Body of pancreas (tissue), 4 donors: ENCODE measurements around the gene STEAP1B. TPM values are rescaled to one million over a fixed set of nuclear protein-coding genes. Genes with fewer than 3 reads are reported as not detected.

ENCODE experiments used
- ATAC-seq: fragments of 150-250 bp; one replicate; pipeline ENCODE4 v1.9.1; 2016
- DNase-seq, 4 donors: peaks; one replicate each; pipeline ENCODE4 v3.0.0-alpha.2; 2019
- H3K27ac ChIP-seq, 4 donors: fragments of 200-600 bp; sonication (generic); 1 replicate in 3 of 4; 2 replicates in 1 of 4; pipeline versions ENCODE4 v1.5.1 to v1.6.1; 2016 to 2019; ENCODE audit warnings: mild to moderate bottlenecking in 1 of 4, mixed read lengths in 1 of 4, moderate library complexity in 1 of 4
- H3K27me3 ChIP-seq, 2 donors: fragments of 200-600 bp; sonication (generic); one replicate each; pipeline ENCODE4 v1.6.0; 2016; ENCODE audit warnings: mild to moderate bottlenecking in 1 of 2
- H3K36me3 ChIP-seq, 2 donors: fragments of 200-600 bp; sonication (generic); replicated peaks in 1 of 2; 2 replicates each; pipeline ENCODE4 v1.5.1; 2016; ENCODE audit warnings: low read depth in 2 of 2; ENCODE audit not compliant: insufficient read depth in 1 of 2
- H3K4me1 ChIP-seq: fragments of 200-600 bp; sonication (generic); one replicate; pipeline ENCODE4 v1.6.0; 2016
- H3K4me3 ChIP-seq, 2 donors: fragments of 200-600 bp; sonication (generic); 1 replicate in 1 of 2; 2 replicates in 1 of 2; pipeline ENCODE4 v1.5.1; 2016 to 2019
- H3K9me3 ChIP-seq, 3 donors: fragments of 200-600 bp; sonication (generic); 1 replicate in 2 of 3; 2 replicates in 1 of 3; pipeline ENCODE4 v1.5.1; 2016
- CTCF ChIP-seq, 7 experiments: fragments of 450-650 bp in 4 of 7; fragments of 200-600 bp in 3 of 7; sonication (generic) in 3 of 7; IDR thresholded peaks; one replicate each; pipeline ENCODE4 v1.5.1; 2016 to 2019; ENCODE audit warnings: antibody characterized with exemption in 7 of 7
- POLR2A ChIP-seq, 3 donors: fragments of 450-650 bp; IDR thresholded peaks; one replicate each; pipeline ENCODE4 v1.6.1; 2016; ENCODE audit warnings: antibody characterized with exemption in 3 of 3, mild to moderate bottlenecking in 2 of 3
- WGBS, 2 donors: methylation state at CpG; one replicate each; pipeline ENCODE4 v1.1.5; 2017; 5-methylcytosine and 5-hydroxymethylcytosine counted together
- intact Hi-C: fragments of 100-400 bp; cut with DNase I; formaldehyde crosslinking; loops from one replicate; pipeline ENCODE4 v1.15.1; 2023
- total RNA-seq, 2 donors: library from RNA; depleted of rRNA; stranded (reverse); fragments of >200 nt; gene quantifications; one replicate each; pipeline ENCODE4 v1.1.0, GENCODE V29; 2016

Gene STEAP1B
- total RNA-seq, 2 donors from 2014 or later, result 1.3 TPM; not detected in 1

GRCh38 chr7:22378199-22378980, 121.6 kb downstream of the STEAP1B start:
- Histone ChIP-seq H3K4me3 (no peak overlapping the region), H3K9me3 (no peaks in the 10 kb centered on the region), H3K4me1 (peaks cover 7% of the 10 kb centered on the region), H3K27ac (no peak overlapping the region), H3K36me3 (no peaks in the 10 kb centered on the region), H3K27me3 (no peaks in the 10 kb centered on the region)
- ATAC-seq, result no peak
- intact Hi-C loops, result no loop called here
- TF ChIP-seq POLR2A (IDR thresholded peaks at IDR 0.05) (no peak), CTCF (IDR thresholded peaks at IDR 0.05) (no peak)
- WGBS, 2 donors, result 65 to 70% methylated on average over 7 of the region's 7 CpGs
- no peak for DNase-seq

- H3K27ac ChIP-seq, result no peak overlapping the region
- 56 to 91% methylated on average over 2 of the region's 2 CpGs for WGBS, 2 donors
Observed at GRCh38 chr7:22377703-22378102, 122.3 kb downstream of the STEAP1B start.

GRCh38 chr7:22375359-22376048, 124.5 kb downstream of the STEAP1B start:
- no peaks in the 10 kb centered on the region for H3K27me3 ChIP-seq
- no peak overlapping the region for H3K4me3 ChIP-seq
- no peak for ATAC-seq
- TF ChIP-seq CTCF (IDR thresholded peaks at IDR 0.05) (no peak), POLR2A (IDR thresholded peaks at IDR 0.05) (no peak)
- H3K9me3 ChIP-seq, result no peaks in the 10 kb centered on the region
- no peak for DNase-seq
- intact Hi-C loops, result no loop called here
- H3K27ac ChIP-seq, result no peak overlapping the region
- H3K36me3 ChIP-seq, result no peaks in the 10 kb centered on the region
- H3K4me1 ChIP-seq, result peaks cover 18% of the 10 kb centered on the region
- 85 to 95% methylated on average over 2 of the region's 2 CpGs for WGBS, 2 donors

More at GRCh38 chr7:22377703-22378102, 122.3 kb downstream of the STEAP1B start:
- no peaks in the 10 kb centered on the region for H3K9me3 ChIP-seq
- H3K36me3 ChIP-seq, result no peaks in the 10 kb centered on the region
- DNase-seq (no peak), ATAC-seq (peak; percentile 27)
- H3K4me1 ChIP-seq, result peaks cover 14% of the 10 kb centered on the region
- intact Hi-C loops, result no loop called here
- TF ChIP-seq CTCF (IDR thresholded peaks at IDR 0.05) (no peak), POLR2A (IDR thresholded peaks at IDR 0.05) (no peak)
- H3K27me3 ChIP-seq, result no peaks in the 10 kb centered on the region
- H3K4me3 ChIP-seq, result no peak overlapping the region

GRCh38 chr7:22373911-22374310, 126.1 kb downstream of the STEAP1B start:
- DNase-seq (no peak), ATAC-seq (no peak)
- no peaks in the 10 kb centered on the region for H3K27me3 ChIP-seq
- no peak overlapping the region for H3K4me3 ChIP-seq
- peaks cover 18% of the 10 kb centered on the region for H3K4me1 ChIP-seq
- intact Hi-C loops, result no loop called here
- H3K9me3 ChIP-seq, result no peaks in the 10 kb centered on the region
- TF ChIP-seq POLR2A (IDR thresholded peaks at IDR 0.05), result no peak
- no peak for TF ChIP-seq CTCF (IDR thresholded peaks at IDR 0.05)
- H3K36me3 ChIP-seq, result no peaks in the 10 kb centered on the region
- H3K27ac ChIP-seq, result peak overlapping the region in 2 of 4 donors; percentile 2 to 44
- WGBS, 2 donors, result 52 to 60% methylated on average over 2 of the region's 2 CpGs
